ENCODE data around the gene GLRA1. TPM values are rescaled to one million over a fixed set of nuclear protein-coding genes. Genes with fewer than 3 reads are reported as not detected.

GLRA1 gene
- polyA plus RNA-seq, 3 donors, result not detected

DNA sequence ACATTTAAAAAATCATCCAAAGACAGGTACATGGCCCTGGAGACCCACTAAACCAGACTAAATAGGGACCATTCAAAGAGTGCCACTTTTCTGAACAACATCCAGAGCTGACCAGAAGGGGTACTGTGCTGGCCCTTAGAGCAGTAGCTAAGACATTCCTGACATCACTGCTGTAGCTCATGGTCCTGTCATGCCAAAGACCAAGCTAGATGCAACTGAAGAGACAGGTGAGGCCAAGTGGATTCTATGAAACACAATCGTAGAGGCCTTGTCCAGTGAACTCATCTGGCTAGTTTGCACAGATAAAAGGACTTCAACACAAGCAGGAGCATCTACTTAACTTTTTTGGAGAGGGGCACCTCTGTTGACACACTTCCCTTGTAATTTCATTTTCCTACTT is 109.6 kb downstream of the GLRA1 start:
- Histone ChIP-seq H3K79me2 (ENCODE audit: insufficient read depth, low read length) (no peaks in the 10 kb centered on the region), H2AFZ (ENCODE audit: insufficient read depth, low read depth, low read length, poor library complexity, severe bottlenecking) (no peak overlapping the region), H3K4me3 (replicated peaks in 1 of 3; ENCODE audit: low read depth in 2 of 3, low read length in 3 of 3) (no peak overlapping the region), H3K27me3 (ENCODE audit: control insufficient read depth in 2 of 2, insufficient read depth in 2 of 2, low read length in 2 of 2) (no peaks in the 10 kb centered on the region), H3K4me1 (ENCODE audit: control insufficient read depth in 1 of 2, insufficient read depth in 2 of 2, low read length in 2 of 2) (no peaks in the 10 kb centered on the region), H3K4me2 (replicated peaks; ENCODE audit: extremely low read depth, low read length, poor library complexity, severe bottlenecking) (no peak overlapping the region), H3K27ac (ENCODE audit: low read depth in 1 of 2, low read length in 2 of 2) (no peak overlapping the region), H4K20me1 (ENCODE audit: insufficient read depth, low read length) (no peaks in the 10 kb centered on the region), H3K36me3 (replicated peaks in 1 of 2; ENCODE audit: control insufficient read depth in 1 of 2, insufficient read depth in 2 of 2, low read length in 2 of 2) (peaks cover 27 to 57% of the 10 kb centered on the region in 2 donors), H3K9me3 (replicated peaks in 1 of 2; ENCODE audit: control insufficient read depth in 1 of 2, insufficient read depth in 1 of 2, low read length in 2 of 2) (no peaks in the 10 kb centered on the region), H3K9ac (ENCODE audit: insufficient read depth, low read length, poor library complexity, severe bottlenecking) (no peak overlapping the region)
- Mint-ChIP-seq H3K9me3 (no peaks in the 10 kb centered on the region), H3K27me3 (ENCODE audit: low read depth in 3 of 3) (no peaks in the 10 kb centered on the region), H3K36me3 (peaks cover 34 to 46% of the 10 kb centered on the region in 2 donors), H3K4me3 (no peak overlapping the region), H3K4me1 (no peaks in the 10 kb centered on the region), H3K27ac (no peak overlapping the region)
- DNase-seq, result no peak
- WGBS (ENCODE audit: insufficient coverage), result 93% methylated on average over 1 of the region's 1 CpG
- TF ChIP-seq, protein P1, sequence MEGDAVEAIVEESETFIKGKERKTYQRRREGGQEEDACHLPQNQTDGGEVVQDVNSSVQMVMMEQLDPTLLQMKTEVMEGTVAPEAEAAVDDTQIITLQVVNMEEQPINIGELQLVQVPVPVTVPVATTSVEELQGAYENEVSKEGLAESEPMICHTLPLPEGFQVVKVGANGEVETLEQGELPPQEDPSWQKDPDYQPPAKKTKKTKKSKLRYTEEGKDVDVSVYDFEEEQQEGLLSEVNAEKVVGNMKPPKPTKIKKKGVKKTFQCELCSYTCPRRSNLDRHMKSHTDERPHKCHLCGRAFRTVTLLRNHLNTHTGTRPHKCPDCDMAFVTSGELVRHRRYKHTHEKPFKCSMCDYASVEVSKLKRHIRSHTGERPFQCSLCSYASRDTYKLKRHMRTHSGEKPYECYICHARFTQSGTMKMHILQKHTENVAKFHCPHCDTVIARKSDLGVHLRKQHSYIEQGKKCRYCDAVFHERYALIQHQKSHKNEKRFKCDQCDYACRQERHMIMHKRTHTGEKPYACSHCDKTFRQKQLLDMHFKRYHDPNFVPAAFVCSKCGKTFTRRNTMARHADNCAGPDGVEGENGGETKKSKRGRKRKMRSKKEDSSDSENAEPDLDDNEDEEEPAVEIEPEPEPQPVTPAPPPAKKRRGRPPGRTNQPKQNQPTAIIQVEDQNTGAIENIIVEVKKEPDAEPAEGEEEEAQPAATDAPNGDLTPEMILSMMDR (IDR thresholded peaks at IDR 0.05), result no peak
- intact Hi-C loops (cut with micrococcal nuclease), result no loop called here

DNA sequence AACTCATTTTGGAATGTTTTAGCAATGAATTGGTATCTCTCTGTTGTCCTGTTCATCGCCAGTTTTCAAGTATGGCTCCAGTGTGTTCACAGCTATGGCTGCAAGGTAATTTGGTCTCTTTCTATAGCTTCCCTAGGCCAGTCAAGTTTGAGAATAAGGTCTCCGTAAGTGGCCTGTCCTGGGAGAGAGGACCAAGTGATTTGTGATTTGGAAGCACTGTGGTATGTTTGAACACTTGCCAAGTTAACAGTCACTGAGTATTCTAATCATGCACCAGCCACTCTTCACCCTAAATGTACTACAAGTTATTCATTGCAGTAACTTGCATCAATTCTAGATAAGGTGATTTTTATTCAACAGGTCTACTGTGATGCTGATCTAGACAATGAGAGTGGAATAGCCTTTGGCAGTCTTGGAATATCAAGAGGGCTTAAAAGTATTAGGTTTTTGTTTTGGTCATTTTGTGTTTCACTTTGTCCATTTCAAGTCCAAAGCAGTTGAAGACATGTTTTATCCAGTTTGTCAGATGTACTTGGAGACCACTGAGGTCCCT is 111.8 kb downstream of the GLRA1 start:
- TF ChIP-seq, protein P1 (IDR thresholded peaks at IDR 0.05), result no peak
- 100% methylated on average over 1 of the region's 2 CpGs for WGBS (ENCODE audit: insufficient coverage)
- H3K27me3 ChIP-seq (ENCODE audit: control insufficient read depth in 2 of 2, insufficient read depth in 2 of 2, low read length in 2 of 2), result no peaks in the 10 kb centered on the region
- Mint-ChIP-seq H3K4me1 (no peaks in the 10 kb centered on the region), H3K27me3 (ENCODE audit: low read depth in 3 of 3) (peaks cover 0 to 2% (median 0%) of the 10 kb centered on the region in 3 donors), H3K9me3 (no peaks in the 10 kb centered on the region), H3K27ac (no peak overlapping the region), H3K4me3 (no peak overlapping the region), H3K36me3 (peaks cover 47 to 57% of the 10 kb centered on the region in 2 donors)
- H3K4me2 ChIP-seq (replicated peaks; ENCODE audit: extremely low read depth, low read length, poor library complexity, severe bottlenecking), result no peak overlapping the region
- H4K20me1 ChIP-seq (ENCODE audit: insufficient read depth, low read length), result no peaks in the 10 kb centered on the region
- intact Hi-C loops (cut with micrococcal nuclease), result no loop called here
- H3K27ac ChIP-seq (ENCODE audit: low read depth in 1 of 2, low read length in 2 of 2), result no peak overlapping the region
- peaks cover 31 to 76% of the 10 kb centered on the region in 2 donors for H3K36me3 ChIP-seq (replicated peaks in 1 of 2; ENCODE audit: control insufficient read depth in 1 of 2, insufficient read depth in 2 of 2, low read length in 2 of 2)
- no peak for DNase-seq
- H3K4me1 ChIP-seq (ENCODE audit: control insufficient read depth in 1 of 2, insufficient read depth in 2 of 2, low read length in 2 of 2), result no peaks in the 10 kb centered on the region
- no peak overlapping the region for H2AFZ ChIP-seq (ENCODE audit: insufficient read depth, low read depth, low read length, poor library complexity, severe bottlenecking)
- no peaks in the 10 kb centered on the region for H3K79me2 ChIP-seq (ENCODE audit: insufficient read depth, low read length)
- no peak overlapping the region for H3K9ac ChIP-seq (ENCODE audit: insufficient read depth, low read length, poor library complexity, severe bottlenecking)
- H3K9me3 ChIP-seq (replicated peaks in 1 of 2; ENCODE audit: control insufficient read depth in 1 of 2, insufficient read depth in 1 of 2, low read length in 2 of 2), result no peaks in the 10 kb centered on the region
- no peak overlapping the region for H3K4me3 ChIP-seq (replicated peaks in 1 of 3; ENCODE audit: low read depth in 2 of 3, low read length in 3 of 3)
